Esophagus muscularis mucosa (tissue), 4 donors: ENCODE results near the gene TECTB. TPM values are rescaled to one million over a fixed set of nuclear protein-coding genes. Genes with fewer than 3 reads are reported as not detected.

Experiments used
- DNase-seq: peaks from one replicate; pipeline ENCODE4 v3.0.0-alpha.2; 2017; ENCODE audit errors: extremely low spot score
- H3K27ac ChIP-seq, 4 donors: fragments of 200-600 bp; sonication (generic); replicated peaks in 1 of 4; 1 replicate in 3 of 4; 2 replicates in 1 of 4; pipeline ENCODE4 v1.5.1; 2016 to 2019; ENCODE audit warnings: mild to moderate bottlenecking in 1 of 4
- H3K27me3 ChIP-seq, 4 donors: fragments of 200-600 bp; sonication (generic); one replicate each; pipeline versions ENCODE4 v1.5.1 to v1.6.0; 2016 to 2019
- H3K36me3 ChIP-seq, 4 donors: fragments of 200-600 bp; sonication (generic); one replicate each; pipeline ENCODE4 v1.5.1; 2016 to 2019
- H3K4me1 ChIP-seq, 4 donors: fragments of 200-600 bp; sonication (generic); one replicate each; pipeline ENCODE4 v1.5.1; 2016 to 2019
- H3K4me3 ChIP-seq, 4 donors: fragments of 200-600 bp; sonication (generic); 1 replicate in 2 of 4; 2 replicates in 2 of 4; pipeline ENCODE4 v1.5.1; 2016 to 2019; ENCODE audit warnings: mild to moderate bottlenecking in 4 of 4, moderate library complexity in 1 of 4
- H3K9me3 ChIP-seq, 4 donors: fragments of 200-600 bp; sonication (generic); 1 replicate in 3 of 4; 2 replicates in 1 of 4; pipeline ENCODE4 v1.5.1; 2016 to 2019
- CTCF ChIP-seq, 3 experiments: fragments of 200-600 bp in 2 of 3; fragments of 450-650 bp in 1 of 3; sonication (generic) in 2 of 3; IDR thresholded peaks; one replicate each; pipeline ENCODE4 v1.5.1; 2017 to 2019; ENCODE audit warnings: antibody characterized with exemption in 3 of 3, mild to moderate bottlenecking in 2 of 3, moderate library complexity in 1 of 3
- EP300 ChIP-seq: sonication (generic); formaldehyde crosslinking; IDR thresholded peaks from one replicate; pipeline ENCODE4 v1.6.1; 2017; ENCODE audit warnings: antibody characterized with exemption
- POLR2A ChIP-seq: fragments of 450-650 bp; IDR thresholded peaks from one replicate; pipeline ENCODE4 v1.6.1; 2017; ENCODE audit warnings: antibody characterized with exemption, moderate library complexity, mild to moderate bottlenecking, low read depth
- POLR2AphosphoS5 ChIP-seq, 2 donors: sonication (generic); formaldehyde crosslinking; IDR thresholded peaks; one replicate each; pipeline ENCODE4 v1.6.1; 2017; ENCODE audit warnings: antibody characterized with exemption in 2 of 2
- WGBS: methylation state at CpG from one replicate; pipeline ENCODE4 v1.1.5; 2018; 5-methylcytosine and 5-hydroxymethylcytosine counted together
- intact Hi-C: fragments of 100-400 bp; cut with DNase I; formaldehyde crosslinking; loops from one replicate; pipeline ENCODE4 v1.15.1; 2023
- total RNA-seq, 4 donors: library from RNA; depleted of rRNA; stranded (reverse); fragments of >200 nt; gene quantifications; one replicate each; pipeline versions ENCODE4 v1.1.0 to v1.2.1, GENCODE V29; 2016

The TECTB gene
- total RNA-seq, 4 donors from 2014 or later = 0.06 TPM; not detected in 3

GRCh38 chr10:112332509-112333228 is 49.5 kb downstream of the TECTB start:
- no peaks in the 10 kb centered on the region for H3K9me3 ChIP-seq
- TF ChIP-seq CTCF (IDR thresholded peaks at IDR 0.05) (no peak), EP300 (no peak), POLR2AphosphoS5 (IDR thresholded peaks at IDR 0.05) (no peak), POLR2A (no peak)
- WGBS = 54% methylated on average over 5 of the region's 5 CpGs
- no peaks in the 10 kb centered on the region for H3K4me1 ChIP-seq
- no peak overlapping the region for H3K4me3 ChIP-seq
- H3K27ac ChIP-seq = no peak overlapping the region
- H3K27me3 ChIP-seq = peaks cover 0 to 4% (median 0%) of the 10 kb centered on the region in 4 donors
- no peak for DNase-seq
- H3K36me3 ChIP-seq = no peaks in the 10 kb centered on the region
- intact Hi-C loops = no loop called here

- Histone ChIP-seq H3K27ac (no peak overlapping the region), H3K9me3 (no peaks in the 10 kb centered on the region), H3K36me3 (no peaks in the 10 kb centered on the region), H3K4me1 (no peaks in the 10 kb centered on the region), H3K27me3 (peaks cover 0 to 4% (median 0%) of the 10 kb centered on the region in 4 donors), H3K4me3 (no peak overlapping the region)
- no peak for TF ChIP-seq POLR2AphosphoS5 (IDR thresholded peaks at IDR 0.05)
- no peak for TF ChIP-seq EP300
- TF ChIP-seq CTCF (IDR thresholded peaks at IDR 0.05) = no peak
- TF ChIP-seq POLR2A = no peak
- DNase-seq = no peak
- WGBS = 80% methylated on average over 4 of the region's 4 CpGs
- intact Hi-C loops = no loop called here
These were observed 50.3 kb downstream of the TECTB start for GRCh38 chr10:112333452-112333851.

GRCh38 chr10:112335111-112335867 is 52.1 kb downstream of the TECTB start:
- no peak for TF ChIP-seq CTCF (IDR thresholded peaks at IDR 0.05)
- TF ChIP-seq POLR2A = no peak
- TF ChIP-seq EP300 = no peak
- no peak for TF ChIP-seq POLR2AphosphoS5 (IDR thresholded peaks at IDR 0.05)
- WGBS = 35% methylated on average over 5 of the region's 5 CpGs
- no peak overlapping the region for H3K27ac ChIP-seq
- intact Hi-C loops = no loop called here
- no peaks in the 10 kb centered on the region for H3K27me3 ChIP-seq
- H3K4me3 ChIP-seq = no peak overlapping the region
- H3K9me3 ChIP-seq = no peaks in the 10 kb centered on the region
- no peaks in the 10 kb centered on the region for H3K36me3 ChIP-seq
- no peak for DNase-seq
- no peaks in the 10 kb centered on the region for H3K4me1 ChIP-seq

- H3K27me3 ChIP-seq = no peaks in the 10 kb centered on the region
- WGBS = 82% methylated on average over 4 of the region's 4 CpGs
- no peak overlapping the region for H3K27ac ChIP-seq
These were observed 52.7 kb downstream of the TECTB start for GRCh38 chr10:112335868-112336265.

More at GRCh38 chr10:112335868-112336265, 52.7 kb downstream of the TECTB start:
- no peak for TF ChIP-seq EP300
- no peak for TF ChIP-seq POLR2A
- TF ChIP-seq POLR2AphosphoS5 (IDR thresholded peaks at IDR 0.05) = no peak
- TF ChIP-seq CTCF (IDR thresholded peaks at IDR 0.05) = no peak
- Histone ChIP-seq H3K9me3 (no peaks in the 10 kb centered on the region), H3K4me1 (no peaks in the 10 kb centered on the region), H3K4me3 (no peak overlapping the region), H3K36me3 (no peaks in the 10 kb centered on the region)
- intact Hi-C loops = no loop called here
- no peak for DNase-seq
